HG03571 (cell line): Measurements from ENCODE around the gene HLCS.

Experiments
- ATAC-seq: cut with Tn5 transposase; IDR thresholded peaks from one replicate; pipeline ENCODE4 v1.9.1; 2021; ENCODE audit not compliant: unreplicated experiment

The HLCS gene

GRCh38 chr21:36888466-36888865 is 78.0 kb downstream of the HLCS start:
- no peak for ATAC-seq

GRCh38 chr21:36887963-36888362 is 78.5 kb downstream of the HLCS start:
- no peak for ATAC-seq

- no peak for ATAC-seq
Measured at GRCh38 chr21:36883532-36884486, 82.7 kb downstream of the HLCS start.

- ATAC-seq = no peak
Measured at GRCh38 chr21:36882776-36883175, 83.7 kb downstream of the HLCS start.

GRCh38 chr21:36881228-36881627 is 85.2 kb downstream of the HLCS start:
- ATAC-seq = no peak

- no peak for ATAC-seq
Measured at GRCh38 chr21:36879827-36880226, 86.6 kb downstream of the HLCS start.

GRCh38 chr21:36877741-36878140 is 88.7 kb downstream of the HLCS start:
- ATAC-seq = no peak

GRCh38 chr21:36874665-36875064 is 91.8 kb downstream of the HLCS start:
- ATAC-seq = no peak

- no peak for ATAC-seq
Measured at GRCh38 chr21:36873513-36873912, 93.0 kb downstream of the HLCS start.

GRCh38 chr21:36867291-36867905 is 99.1 kb downstream of the HLCS start:
- ATAC-seq = no peak

GRCh38 chr21:36866419-36866818 is 100.0 kb downstream of the HLCS start:
- no peak for ATAC-seq

- no peak for ATAC-seq
Measured at GRCh38 chr21:36864974-36865373, 101.5 kb downstream of the HLCS start.

- ATAC-seq = no peak
Measured at GRCh38 chr21:36863260-36863659, 103.2 kb downstream of the HLCS start.

- no peak for ATAC-seq
Measured at GRCh38 chr21:36861595-36862323, 104.7 kb downstream of the HLCS start.

GRCh38 chr21:36860736-36861594 is 105.5 kb downstream of the HLCS start:
- ATAC-seq = no peak

- ATAC-seq = no peak
Measured at GRCh38 chr21:36859744-36860501, 106.5 kb downstream of the HLCS start.

- ATAC-seq = no peak
Measured at GRCh38 chr21:36858320-36858957, 108.0 kb downstream of the HLCS start.

- ATAC-seq = no peak
Measured at GRCh38 chr21:36856643-36857042, 109.8 kb downstream of the HLCS start.

GRCh38 chr21:36854391-36854790 is 112.1 kb downstream of the HLCS start:
- ATAC-seq = no peak
